ENCODE measurements around the gene ORC3. TPM values are rescaled to one million over a fixed set of nuclear protein-coding genes. Genes with fewer than 3 reads are reported as not detected.
"Not testable (repeated sequence)": the region's sequence is repeated elsewhere in the genome, so short reads cannot be mapped to it uniquely, and the experiment has no call there.

The ORC3 gene
- total RNA-seq, 2 donors from 2014 or later, result 8.2 to 14.8 TPM

DNA sequence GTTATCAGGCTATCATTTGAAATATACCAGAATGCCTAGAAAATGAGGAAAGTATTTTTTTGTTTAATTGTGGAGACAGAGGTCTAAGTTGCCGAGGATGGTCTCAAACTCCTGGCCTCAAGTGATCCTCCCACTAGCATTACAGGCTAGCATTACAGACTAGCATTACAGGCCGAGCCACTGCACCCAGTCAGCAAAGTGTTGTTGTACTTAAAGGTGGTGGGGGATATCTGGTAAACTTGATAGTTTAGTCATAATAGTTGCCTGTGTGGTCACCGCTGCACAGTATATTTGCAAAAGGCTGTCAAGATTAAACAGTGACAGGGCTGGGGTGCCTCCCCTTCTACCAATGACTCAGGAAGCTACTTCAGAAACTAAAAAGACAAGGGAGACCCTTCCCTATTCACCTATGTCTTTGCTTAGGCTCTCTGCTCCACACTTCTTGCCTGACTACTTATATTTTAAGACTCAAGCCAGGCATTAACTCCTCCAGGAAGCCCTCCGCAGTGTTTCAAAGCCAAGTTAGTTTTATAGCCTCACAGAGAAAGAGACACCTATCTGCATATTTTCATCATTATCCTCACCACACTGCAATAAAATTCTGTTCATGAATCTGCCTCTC is 115.2 kb downstream of the ORC3 start:
- Histone ChIP-seq H3K36me3 (replicated peaks in 1 of 2; ENCODE audit: insufficient read depth in 1 of 2, low read depth in 2 of 2) (no peaks in the 10 kb centered on the region), H3K27me3 (no peaks in the 10 kb centered on the region), H3K4me1 (peaks cover 5% of the 10 kb centered on the region), H3K27ac (no peak overlapping the region), H3K4me3 (no peak overlapping the region), H3K9me3 (no peaks in the 10 kb centered on the region)
- 69 to 74% methylated on average over 4 of the region's 4 CpGs for WGBS, 2 donors
- DNase-seq (no peak), ATAC-seq (no peak)
- intact Hi-C loops (cut with DNase I), result no loop called here
- TF ChIP-seq POLR2A (IDR thresholded peaks at IDR 0.05), result no peak
- TF ChIP-seq, protein P1, sequence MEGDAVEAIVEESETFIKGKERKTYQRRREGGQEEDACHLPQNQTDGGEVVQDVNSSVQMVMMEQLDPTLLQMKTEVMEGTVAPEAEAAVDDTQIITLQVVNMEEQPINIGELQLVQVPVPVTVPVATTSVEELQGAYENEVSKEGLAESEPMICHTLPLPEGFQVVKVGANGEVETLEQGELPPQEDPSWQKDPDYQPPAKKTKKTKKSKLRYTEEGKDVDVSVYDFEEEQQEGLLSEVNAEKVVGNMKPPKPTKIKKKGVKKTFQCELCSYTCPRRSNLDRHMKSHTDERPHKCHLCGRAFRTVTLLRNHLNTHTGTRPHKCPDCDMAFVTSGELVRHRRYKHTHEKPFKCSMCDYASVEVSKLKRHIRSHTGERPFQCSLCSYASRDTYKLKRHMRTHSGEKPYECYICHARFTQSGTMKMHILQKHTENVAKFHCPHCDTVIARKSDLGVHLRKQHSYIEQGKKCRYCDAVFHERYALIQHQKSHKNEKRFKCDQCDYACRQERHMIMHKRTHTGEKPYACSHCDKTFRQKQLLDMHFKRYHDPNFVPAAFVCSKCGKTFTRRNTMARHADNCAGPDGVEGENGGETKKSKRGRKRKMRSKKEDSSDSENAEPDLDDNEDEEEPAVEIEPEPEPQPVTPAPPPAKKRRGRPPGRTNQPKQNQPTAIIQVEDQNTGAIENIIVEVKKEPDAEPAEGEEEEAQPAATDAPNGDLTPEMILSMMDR (IDR thresholded peaks at IDR 0.05), result no peak

DNA sequence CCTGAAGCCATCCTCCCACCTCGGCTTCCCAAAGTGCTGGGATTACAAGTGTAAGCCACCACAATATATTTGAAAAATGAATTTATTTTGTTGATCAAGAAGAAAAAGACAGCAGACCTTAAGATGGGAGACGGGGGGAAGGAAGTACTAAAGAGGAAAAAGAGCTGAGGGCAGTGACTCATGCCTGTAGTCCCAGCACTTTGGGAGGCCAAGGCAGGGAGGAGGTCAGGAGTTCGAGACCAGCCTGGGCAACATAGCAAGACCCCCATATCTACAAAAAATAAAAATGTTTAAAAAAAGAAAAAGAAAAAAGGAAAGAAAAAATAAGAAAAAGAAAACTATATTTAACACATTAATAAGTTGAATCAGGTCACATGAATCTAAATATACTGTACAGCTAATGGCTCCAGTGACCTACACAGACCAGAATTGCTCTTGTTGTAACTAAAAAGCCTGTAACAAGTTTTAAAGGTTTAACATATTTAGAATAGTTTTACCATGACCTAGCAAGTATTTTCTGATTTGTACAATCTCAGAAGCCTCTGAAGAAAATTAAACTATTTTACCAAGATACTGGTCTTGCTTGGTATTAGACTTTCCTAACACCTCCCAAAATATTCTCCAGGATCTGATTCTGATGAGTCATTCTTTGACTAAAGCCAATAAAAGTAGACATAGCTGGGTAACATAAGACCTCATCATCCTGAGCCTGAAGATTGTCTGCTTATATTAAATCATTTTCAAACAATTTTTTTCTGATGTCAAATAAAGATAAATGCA is 116.4 kb downstream of the ORC3 start:
- WGBS, 2 donors, result 65 to 79% methylated on average over 3 of the region's 3 CpGs
- DNase-seq, result no peak
- no peak for ATAC-seq
- no peaks in the 10 kb centered on the region for H3K9me3 ChIP-seq
- no peak overlapping the region for H3K27ac ChIP-seq
- intact Hi-C loops (cut with DNase I), result no loop called here
- H3K4me3 ChIP-seq, result no peak overlapping the region
- TF ChIP-seq, protein P1 (IDR thresholded peaks at IDR 0.05), result no peak
- no peak for TF ChIP-seq POLR2A (IDR thresholded peaks at IDR 0.05)
- peaks cover 5% of the 10 kb centered on the region for H3K4me1 ChIP-seq
- no peaks in the 10 kb centered on the region for H3K27me3 ChIP-seq
- H3K36me3 ChIP-seq (replicated peaks in 1 of 2; ENCODE audit: insufficient read depth in 1 of 2, low read depth in 2 of 2), result no peaks in the 10 kb centered on the region

DNA sequence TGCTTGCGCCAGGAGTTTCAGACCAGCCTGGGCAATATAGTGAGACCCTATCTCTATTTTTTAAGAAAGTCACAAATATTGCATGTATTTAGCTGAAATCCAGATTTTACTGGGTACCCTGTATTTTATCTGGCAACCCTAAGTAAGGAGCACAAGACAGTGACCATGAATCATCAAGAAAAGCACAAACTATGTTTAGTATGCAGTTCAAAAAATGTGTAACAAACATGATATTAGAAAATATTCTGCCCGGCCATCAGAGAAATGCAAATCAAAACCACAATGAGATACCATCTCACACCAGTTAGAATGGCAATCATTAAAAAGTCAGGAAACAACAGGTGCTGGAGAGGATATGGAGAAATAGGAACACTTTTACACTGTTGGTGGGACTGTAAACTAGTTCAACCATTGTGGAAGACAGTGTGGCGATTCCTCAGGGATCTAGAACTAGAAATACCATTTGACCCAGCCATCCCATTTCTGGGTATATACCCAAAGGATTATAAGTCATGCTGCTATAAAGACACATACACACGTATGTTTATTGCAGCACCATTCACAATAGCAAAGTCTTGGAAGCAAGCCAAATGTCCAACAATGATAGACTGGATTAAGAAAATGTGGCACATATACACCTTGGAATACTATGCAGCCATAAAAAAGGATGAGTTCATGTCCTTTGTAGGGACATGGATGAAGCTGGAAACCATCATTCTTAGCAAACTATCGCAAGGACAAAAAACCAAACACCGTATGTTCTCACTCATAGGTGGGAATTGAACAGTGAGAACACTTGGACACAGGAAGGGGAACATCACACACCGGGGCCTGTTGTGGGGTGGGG is 118.9 kb downstream of the ORC3 start:
- WGBS, 2 donors, result 65 to 73% methylated on average over 7 of the region's 7 CpGs

DNA sequence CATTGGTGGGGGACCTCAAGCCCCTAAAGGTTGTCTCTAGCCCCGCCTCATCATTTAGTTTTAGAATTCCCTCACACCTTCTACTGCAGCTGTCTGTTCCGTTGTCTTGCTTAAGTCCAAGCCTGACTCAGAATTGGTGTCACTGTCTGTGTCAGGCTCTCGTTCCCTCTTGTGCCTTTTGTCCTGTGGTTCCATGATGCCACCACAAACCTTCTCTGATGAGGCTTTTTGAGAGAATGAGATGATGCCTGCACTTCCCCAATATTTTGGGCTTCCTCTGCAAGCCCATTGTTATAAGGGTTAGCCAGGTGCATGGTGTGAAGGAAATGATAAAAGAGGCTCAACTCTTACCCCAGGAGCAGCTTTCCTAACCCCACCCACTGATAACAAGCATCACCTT is 120.2 kb downstream of the ORC3 start:
- DNase-seq (no peak), ATAC-seq (no peak)
- no peaks in the 10 kb centered on the region for H3K9me3 ChIP-seq
- no peaks in the 10 kb centered on the region for H3K36me3 ChIP-seq (replicated peaks in 1 of 2; ENCODE audit: insufficient read depth in 1 of 2, low read depth in 2 of 2)
- no peak overlapping the region for H3K27ac ChIP-seq
- WGBS, 2 donors, result 67 to 87% methylated on average over 3 of the region's 3 CpGs
- no peak overlapping the region for H3K4me3 ChIP-seq
- no peaks in the 10 kb centered on the region for H3K27me3 ChIP-seq
- intact Hi-C loops (cut with DNase I), result no loop called here
- H3K4me1 ChIP-seq, result no peaks in the 10 kb centered on the region
- TF ChIP-seq POLR2A (IDR thresholded peaks at IDR 0.05), result no peak
- TF ChIP-seq, protein P1 (IDR thresholded peaks at IDR 0.05), result no peak

More for the DNA sequence above, 118.9 kb downstream of the ORC3 start:
- H3K4me1 ChIP-seq; H3K27me3 ChIP-seq; H3K9me3 ChIP-seq; H3K27ac ChIP-seq; H3K4me3 ChIP-seq; intact Hi-C loops (cut with DNase I); H3K36me3 ChIP-seq (replicated peaks in 1 of 2; ENCODE audit: insufficient read depth in 1 of 2, low read depth in 2 of 2); ATAC-seq; DNase-seq: not testable (repeated sequence)

DNA sequence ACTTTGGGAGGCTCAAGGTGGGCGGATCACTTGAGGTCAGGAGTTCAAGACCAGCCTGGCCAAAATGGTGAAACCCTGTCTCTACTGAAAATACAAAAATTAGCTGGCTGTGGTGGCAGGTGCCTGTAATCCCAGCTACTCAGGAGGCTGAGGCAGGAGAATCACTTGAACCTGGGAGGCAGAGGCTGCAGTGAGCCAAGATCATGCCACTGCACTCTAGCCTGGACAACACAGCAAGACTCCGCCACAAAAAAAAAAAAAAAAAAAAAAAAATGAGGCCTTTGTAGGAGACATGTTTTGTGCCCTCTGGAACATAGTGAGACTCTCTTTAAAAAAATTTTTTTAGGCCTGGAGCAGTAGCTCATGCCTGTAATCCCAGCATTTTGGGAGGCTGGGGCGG is 122.8 kb downstream of the ORC3 start:
- H3K36me3 ChIP-seq (replicated peaks in 1 of 2; ENCODE audit: insufficient read depth in 1 of 2, low read depth in 2 of 2); DNase-seq; H3K27ac ChIP-seq; H3K4me1 ChIP-seq; intact Hi-C loops (cut with DNase I); ATAC-seq; H3K27me3 ChIP-seq; H3K4me3 ChIP-seq; H3K9me3 ChIP-seq: not testable (repeated sequence)
- 88 to 94% methylated on average over 3 of the region's 3 CpGs for WGBS, 2 donors

Measured in body of pancreas (tissue), 4 donors.